ENCODE measurements around the gene LRGUK.
"Not testable (repeated sequence)": the region's sequence is repeated elsewhere in the genome, so short reads cannot be mapped to it uniquely, and the experiment has no call there.

LRGUK gene

GRCh38 chr7:134189559-134189958 lies 62.4 kb downstream of the LRGUK start:
- DNase-seq: no peak

- no peak for DNase-seq
Measured at GRCh38 chr7:134191876-134192275, 64.7 kb downstream of the LRGUK start.

GRCh38 chr7:134193240-134193639 lies 66.1 kb downstream of the LRGUK start:
- no peak for DNase-seq

- no peak for DNase-seq
Measured at GRCh38 chr7:134195252-134195651, 68.1 kb downstream of the LRGUK start.

DNA sequence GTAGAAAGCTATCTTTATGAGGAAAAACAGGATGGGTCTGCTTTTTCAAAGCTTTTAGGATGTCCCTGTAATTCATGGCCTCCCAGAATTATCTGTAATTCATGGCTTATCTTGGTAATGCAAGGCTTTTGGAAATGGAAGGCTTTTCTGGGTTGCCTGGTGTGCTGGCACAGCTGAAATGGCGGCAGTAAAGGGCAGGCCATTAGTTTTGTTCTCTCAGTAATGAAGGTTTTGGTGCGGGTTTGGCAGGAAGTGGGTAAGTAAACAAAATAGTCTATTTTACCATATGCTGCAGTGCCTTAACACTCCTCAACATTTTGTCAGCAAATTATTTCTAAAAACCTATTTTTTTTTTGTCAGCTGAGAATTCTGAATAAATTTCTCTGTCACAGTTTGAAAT lies 69.3 kb downstream of the LRGUK start:
- DNase-seq: no peak

DNA sequence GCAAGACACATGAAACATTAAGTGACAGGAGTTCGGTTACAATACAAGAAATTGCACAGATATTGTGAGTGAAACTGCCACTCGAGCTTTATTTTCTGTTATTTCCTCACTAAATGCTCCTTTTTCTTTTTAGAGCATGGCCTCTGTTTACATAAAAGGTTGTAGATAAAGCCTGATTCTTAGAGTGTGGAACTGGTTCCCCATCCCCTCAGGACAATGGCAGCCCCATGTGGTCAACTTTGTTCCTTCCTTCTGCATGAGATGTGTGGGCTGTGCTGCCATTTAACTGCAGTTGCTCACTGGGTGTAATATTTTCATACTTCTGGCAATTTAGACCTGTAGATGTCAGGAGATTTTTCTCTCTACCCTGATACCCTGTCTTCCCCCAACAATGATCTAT lies 70.2 kb downstream of the LRGUK start:
- no peak for DNase-seq

DNA sequence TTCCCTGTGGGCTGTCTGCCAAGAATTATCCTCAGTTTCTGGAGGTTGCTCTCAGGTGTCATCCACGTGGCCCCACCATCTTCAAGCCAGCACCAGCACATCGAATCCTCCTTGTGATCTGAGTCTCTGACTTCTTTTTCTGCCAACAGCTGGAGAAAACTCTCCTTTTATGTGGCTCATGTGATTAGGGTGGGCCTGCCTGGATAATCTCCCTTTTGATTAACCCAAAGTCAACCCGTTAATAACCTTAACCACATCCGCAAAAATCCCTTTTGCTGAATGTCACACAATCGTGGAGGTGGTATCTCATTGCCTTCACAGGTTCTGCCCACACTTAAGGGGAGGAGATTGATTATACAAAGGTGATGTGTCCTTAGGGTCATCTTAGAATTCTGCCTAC lies 73.8 kb downstream of the LRGUK start:
- DNase-seq: no peak

- no peak for DNase-seq
Measured at GRCh38 chr7:134201569-134202261, 74.6 kb downstream of the LRGUK start.

DNA sequence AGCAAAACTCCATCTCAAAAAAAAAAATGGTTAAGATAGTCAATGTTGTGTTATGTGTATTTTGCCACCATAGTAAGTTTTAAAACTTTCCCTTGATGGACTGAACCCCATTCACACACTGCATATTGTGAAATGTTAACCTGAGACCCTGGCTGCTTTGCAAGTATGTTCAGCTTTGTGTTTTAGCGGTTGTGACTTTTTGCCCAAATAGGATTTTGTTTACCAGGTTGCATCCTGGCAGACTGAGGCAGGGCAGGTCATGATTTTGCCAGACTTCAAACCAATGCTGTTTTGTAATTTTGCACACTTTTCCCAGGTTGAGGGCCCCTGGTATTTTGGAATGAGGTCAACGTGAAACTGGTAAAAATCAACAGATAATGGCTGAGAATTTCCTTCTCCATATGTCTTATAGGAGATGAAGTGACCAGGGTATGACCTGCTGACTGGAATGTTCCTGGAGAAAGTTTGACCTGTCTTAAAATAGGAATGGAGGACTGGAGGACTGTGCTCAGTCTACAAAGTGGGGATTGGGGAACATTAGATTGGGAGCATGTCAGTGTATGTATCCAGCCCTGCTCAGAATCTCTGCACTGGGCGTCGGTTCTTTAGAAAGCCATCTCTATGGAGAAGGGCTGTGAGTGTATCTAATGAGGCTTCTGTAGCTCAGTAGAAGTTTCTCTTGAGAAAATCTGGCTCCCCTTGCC lies 76.2 kb downstream of the LRGUK start:
- DNase-seq: no peak

- DNase-seq: no peak
Measured at GRCh38 chr7:134209322-134210015, 82.3 kb downstream of the LRGUK start.

DNA sequence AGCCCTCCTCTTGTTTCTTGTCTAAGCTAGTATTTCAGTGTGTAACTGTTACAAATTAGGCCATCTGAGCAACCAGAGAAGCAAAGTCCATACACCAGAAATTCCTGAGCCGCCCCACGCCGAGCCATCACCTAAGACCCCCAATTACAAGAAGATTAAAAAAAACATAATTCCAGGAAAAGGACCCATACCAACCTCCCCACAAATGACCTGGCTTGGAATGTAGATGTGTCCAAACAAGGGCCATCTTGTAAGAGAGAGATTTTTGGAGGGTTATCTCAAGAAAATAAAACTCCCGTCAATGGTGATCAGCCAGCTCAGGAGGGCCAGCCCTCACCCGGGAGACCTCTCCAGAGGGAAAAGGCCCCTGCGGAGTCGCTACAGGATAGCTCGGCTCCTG lies 83.1 kb downstream of the LRGUK start:
- DNase-seq: no peak

DNA sequence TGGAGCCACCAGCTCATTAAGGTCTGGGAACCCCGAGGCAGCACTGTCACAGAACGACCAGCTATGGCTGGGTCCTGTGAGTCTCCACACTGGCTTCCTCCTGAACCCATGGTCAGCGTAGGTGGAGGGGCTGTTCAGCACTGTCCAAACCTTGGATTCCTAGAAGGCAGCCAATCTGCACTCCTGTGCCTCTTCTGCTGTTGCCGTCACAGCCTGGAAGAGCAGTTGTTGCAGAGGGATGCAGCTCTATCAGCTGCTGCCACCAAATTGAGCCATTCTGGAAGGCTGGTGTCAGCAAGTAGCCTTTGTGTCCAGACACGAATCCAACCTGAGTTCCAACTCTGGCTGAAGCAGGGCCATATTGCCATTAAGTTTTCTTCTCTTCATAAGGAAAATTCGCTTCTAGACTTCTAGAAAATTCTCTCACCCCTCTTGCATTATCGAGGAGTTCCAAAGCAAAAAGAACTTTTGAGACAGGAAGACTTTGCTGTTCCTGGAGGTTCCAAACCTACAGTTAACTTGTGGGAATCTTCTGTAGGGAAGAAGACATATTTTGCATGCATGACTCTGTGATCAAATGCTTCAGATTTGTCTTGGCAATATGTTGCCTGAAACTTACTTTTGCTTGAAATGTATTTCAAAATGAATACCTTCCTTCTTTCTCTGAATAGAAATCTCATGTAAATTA lies 84.0 kb downstream of the LRGUK start:
- DNase-seq: no peak

GRCh38 chr7:134211817-134212216 lies 84.7 kb downstream of the LRGUK start:
- DNase-seq: no peak

DNA sequence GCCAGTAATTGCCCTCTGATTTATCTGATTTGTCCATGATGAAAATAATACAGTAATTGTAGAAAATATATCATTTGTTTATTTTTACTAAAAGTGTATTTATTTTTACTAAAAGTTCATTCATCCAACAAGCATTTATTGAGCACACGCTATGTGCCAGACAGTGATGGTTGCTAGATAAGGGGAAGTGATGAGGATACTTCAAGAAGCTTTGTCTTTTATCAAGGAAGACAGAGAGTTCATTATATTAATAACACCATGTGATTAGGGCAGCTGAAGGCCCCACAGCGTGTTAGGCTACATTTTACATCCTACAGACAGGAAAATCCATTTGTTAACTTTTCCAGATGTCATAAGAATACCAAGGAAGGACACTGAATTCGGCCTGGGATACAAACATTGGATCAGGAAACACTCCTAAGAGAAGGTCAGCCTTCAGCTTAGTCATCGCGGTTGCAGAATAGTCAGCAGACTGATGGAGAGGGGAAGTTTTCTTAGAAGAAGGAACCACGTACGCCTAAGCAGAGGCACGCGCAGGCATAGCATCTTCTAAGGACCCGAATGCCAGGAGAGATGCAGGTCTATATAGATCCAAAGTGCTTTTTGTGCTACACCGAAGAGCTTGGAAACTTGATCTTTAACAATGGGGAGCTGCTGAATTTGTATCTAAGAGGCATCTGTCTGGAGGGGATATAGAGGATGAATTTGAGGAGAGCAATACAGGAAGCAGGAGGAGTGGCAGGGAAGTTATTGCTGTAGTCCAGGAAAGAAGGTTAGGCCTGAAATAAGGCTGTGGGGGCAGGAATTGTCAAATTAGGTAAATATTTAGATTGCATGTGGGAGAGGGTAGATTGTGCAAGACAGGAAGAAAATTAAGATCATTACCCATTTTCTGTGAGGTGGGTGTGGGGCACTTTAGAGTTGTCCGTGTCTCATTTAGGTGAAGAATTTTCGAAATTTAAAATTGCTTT lies 85.7 kb downstream of the LRGUK start:
- no peak for DNase-seq

DNA sequence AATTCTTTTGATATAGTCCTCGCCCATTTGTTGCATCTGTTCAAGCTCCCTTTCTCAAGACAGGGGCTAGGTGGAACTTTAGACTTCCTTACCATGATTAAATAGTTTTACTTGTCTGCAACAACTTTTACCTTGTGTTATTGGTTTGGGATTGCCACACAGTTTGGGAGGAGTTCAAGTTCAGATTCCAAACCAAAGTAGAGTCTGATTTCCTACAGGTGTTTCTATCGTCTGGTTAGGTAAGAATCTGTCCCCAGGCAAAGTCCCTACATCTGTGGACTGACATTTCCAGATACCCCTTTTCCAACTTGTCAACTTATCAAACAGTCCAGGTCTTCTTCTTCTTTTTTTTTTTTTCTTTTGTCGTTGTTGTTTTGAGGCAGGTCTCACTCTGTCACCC lies 93.1 kb downstream of the LRGUK start:
- no peak for DNase-seq

- not testable (repeated sequence) for DNase-seq
Measured at GRCh38 chr7:134231296-134231695, 104.2 kb downstream of the LRGUK start.

GRCh38 chr7:134234216-134234615 lies 107.1 kb downstream of the LRGUK start:
- no peak for DNase-seq

GRCh38 chr7:134245253-134245652 lies 118.1 kb downstream of the LRGUK start:
- no peak for DNase-seq

GRCh38 chr7:134246347-134246746 lies 119.2 kb downstream of the LRGUK start:
- no peak for DNase-seq

- no peak for DNase-seq
Measured at GRCh38 chr7:134246761-134247160, 119.6 kb downstream of the LRGUK start.

GRCh38 chr7:134248196-134248595 lies 121.1 kb downstream of the LRGUK start:
- no peak for DNase-seq

- no peak for DNase-seq
Measured at GRCh38 chr7:134254311-134254710, 127.2 kb downstream of the LRGUK start.
